Measurements from ENCODE around the gene ADARB2. TPM values are rescaled to one million over a fixed set of nuclear protein-coding genes. Genes with fewer than 3 reads are reported as not detected.
A peak's percentile ranks its signal among the peaks of the same experiment; 100 is the strongest.

The ADARB2 gene
- total and polyA plus RNA-seq, 10 of the 15 experiments (the other 5 are each of a cell fraction or from before 2014, with no cell fraction given), result 0.02 to 4.1 (median 0.76) TPM

DNA sequence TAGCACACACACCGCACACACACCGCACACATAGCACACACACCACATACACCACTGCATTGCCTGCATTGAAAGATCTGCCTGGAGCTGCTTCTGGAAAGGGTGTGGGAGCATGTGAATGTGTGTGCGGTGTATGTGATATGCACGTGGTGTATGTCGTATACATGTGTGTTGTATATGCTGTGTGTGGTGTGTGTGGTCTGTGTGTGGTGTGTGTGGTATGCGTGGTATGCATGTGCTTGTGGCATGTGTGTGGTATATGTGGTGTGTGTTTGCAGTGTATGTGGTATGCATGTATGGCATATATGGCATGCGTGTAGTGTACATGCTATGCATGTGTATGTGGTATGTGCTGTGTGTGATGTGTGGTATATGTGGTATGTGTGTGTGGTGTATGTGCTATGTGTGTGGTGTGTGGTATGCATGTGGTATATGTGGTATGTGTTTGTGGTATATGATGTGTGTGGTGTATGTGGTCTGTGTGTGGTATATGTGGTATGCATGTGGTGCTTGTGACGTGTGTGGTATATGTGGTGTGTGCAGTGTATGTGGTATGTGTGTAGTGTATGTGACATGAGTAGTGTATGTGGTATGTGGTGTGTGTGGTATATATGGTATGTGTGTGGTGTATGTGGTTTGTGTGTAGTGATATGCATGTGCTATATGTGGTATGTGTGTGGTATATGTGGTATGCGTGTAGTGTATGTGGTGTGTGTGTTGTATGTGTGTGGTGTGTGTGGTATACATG, 505.0 kb downstream of the ADARB2 start:
- CTCF ChIA-PET, result no interaction called here
- Histone ChIP-seq H3K4me2 (ENCODE audit: control insufficient read depth, insufficient read depth) (no peak overlapping the region), H3K9me3 (replicated peaks; ENCODE audit: control insufficient read depth, insufficient read depth, low read length) (no peaks in the 10 kb centered on the region), H4K20me1 (ENCODE audit: control insufficient read depth, insufficient read depth) (no peaks in the 10 kb centered on the region), H3K27me3 (replicated peaks in 1 of 2; ENCODE audit: control insufficient read depth in 2 of 2, insufficient read depth in 2 of 2, low read length in 1 of 2) (no peaks in the 10 kb centered on the region), H3K4me1 (ENCODE audit: control insufficient read depth, insufficient read depth, low read length) (no peaks in the 10 kb centered on the region), H3K79me2 (ENCODE audit: control insufficient read depth, insufficient read depth, low read length) (no peaks in the 10 kb centered on the region), H3K9ac (ENCODE audit: control insufficient read depth, insufficient read depth, low read length) (no peak overlapping the region), H3K27ac (ENCODE audit: control insufficient read depth, insufficient read depth) (no peak overlapping the region), H2AFZ (ENCODE audit: control insufficient read depth, low read depth, low read length) (no peak overlapping the region), H3K36me3 (ENCODE audit: control insufficient read depth in 2 of 2, insufficient read depth in 2 of 2, low read length in 1 of 2) (no peaks in the 10 kb centered on the region), H3K4me3 (no peak overlapping the region)
- intact Hi-C loops (cut with micrococcal nuclease; ENCODE audit: unreplicated experiment) (no loop called here), in situ Hi-C loops (cut with MboI) (no loop called here)
- 65% methylated on average over 9 of the region's 9 CpGs for WGBS (ENCODE audit: insufficient coverage, insufficient replicate concordance, low lambda C conversion rate, missing lambda C conversion rate)
- no peak for FAIRE-seq
- RAD21 ChIA-PET (ENCODE audit: unreplicated experiment), result no interaction called here
- POLR2A ChIA-PET, result no interaction called here
- ATAC-seq, result no peak
- no TSS peak for BruUV-seq (replicated peaks)
- DNase-seq (ENCODE audit: low read depth, low spot score), result no peak
- SMC1A ChIA-PET (ENCODE audit: uncharacterized antibody, unreplicated experiment), result no interaction called here
- no peak for TF ChIP-seq ETV6 (conservative IDR thresholded peaks at IDR 0.05 in 1 of 2, IDR thresholded peaks at IDR 0.05 in 1 of 2; ENCODE audit: borderline replicate concordance in 1 of 2, low read depth in 1 of 2)
- no peak for TF ChIP-seq RFX5 (IDR thresholded peaks at IDR 0.05; ENCODE audit: low read depth, low read length)
- TF ChIP-seq SPI1 (IDR thresholded peaks at IDR 0.05; ENCODE audit: borderline replicate concordance, insufficient read depth, low read depth, low read length), result no peak
- no peak for TF ChIP-seq POU2F2 (IDR thresholded peaks at IDR 0.05; ENCODE audit: borderline replicate concordance, low read depth, low read length)
- TF ChIP-seq, protein P1, sequence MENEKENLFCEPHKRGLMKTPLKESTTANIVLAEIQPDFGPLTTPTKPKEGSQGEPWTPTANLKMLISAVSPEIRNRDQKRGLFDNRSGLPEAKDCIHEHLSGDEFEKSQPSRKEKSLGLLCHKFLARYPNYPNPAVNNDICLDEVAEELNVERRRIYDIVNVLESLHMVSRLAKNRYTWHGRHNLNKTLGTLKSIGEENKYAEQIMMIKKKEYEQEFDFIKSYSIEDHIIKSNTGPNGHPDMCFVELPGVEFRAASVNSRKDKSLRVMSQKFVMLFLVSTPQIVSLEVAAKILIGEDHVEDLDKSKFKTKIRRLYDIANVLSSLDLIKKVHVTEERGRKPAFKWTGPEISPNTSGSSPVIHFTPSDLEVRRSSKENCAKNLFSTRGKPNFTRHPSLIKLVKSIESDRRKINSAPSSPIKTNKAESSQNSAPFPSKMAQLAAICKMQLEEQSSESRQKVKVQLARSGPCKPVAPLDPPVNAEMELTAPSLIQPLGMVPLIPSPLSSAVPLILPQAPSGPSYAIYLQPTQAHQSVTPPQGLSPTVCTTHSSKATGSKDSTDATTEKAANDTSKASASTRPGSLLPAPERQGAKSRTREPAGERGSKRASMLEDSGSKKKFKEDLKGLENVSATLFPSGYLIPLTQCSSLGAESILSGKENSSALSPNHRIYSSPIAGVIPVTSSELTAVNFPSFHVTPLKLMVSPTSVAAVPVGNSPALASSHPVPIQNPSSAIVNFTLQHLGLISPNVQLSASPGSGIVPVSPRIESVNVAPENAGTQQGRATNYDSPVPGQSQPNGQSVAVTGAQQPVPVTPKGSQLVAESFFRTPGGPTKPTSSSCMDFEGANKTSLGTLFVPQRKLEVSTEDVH (IDR thresholded peaks at IDR 0.05; ENCODE audit: low read depth, partially characterized antibody), result no peak
- TF ChIP-seq IKZF2 (IDR thresholded peaks at IDR 0.05), result peak; percentile 18 to 35; a peak in 1 of 4 replicates
- TF ChIP-seq SIX5 (IDR thresholded peaks at IDR 0.05; ENCODE audit: low read depth, low read length, severe bottlenecking), result no peak
- peak; percentile 39; the same call in 1 of the 2 replicates for TF ChIP-seq NBN (IDR thresholded peaks at IDR 0.05)
- TF ChIP-seq, protein P2, sequence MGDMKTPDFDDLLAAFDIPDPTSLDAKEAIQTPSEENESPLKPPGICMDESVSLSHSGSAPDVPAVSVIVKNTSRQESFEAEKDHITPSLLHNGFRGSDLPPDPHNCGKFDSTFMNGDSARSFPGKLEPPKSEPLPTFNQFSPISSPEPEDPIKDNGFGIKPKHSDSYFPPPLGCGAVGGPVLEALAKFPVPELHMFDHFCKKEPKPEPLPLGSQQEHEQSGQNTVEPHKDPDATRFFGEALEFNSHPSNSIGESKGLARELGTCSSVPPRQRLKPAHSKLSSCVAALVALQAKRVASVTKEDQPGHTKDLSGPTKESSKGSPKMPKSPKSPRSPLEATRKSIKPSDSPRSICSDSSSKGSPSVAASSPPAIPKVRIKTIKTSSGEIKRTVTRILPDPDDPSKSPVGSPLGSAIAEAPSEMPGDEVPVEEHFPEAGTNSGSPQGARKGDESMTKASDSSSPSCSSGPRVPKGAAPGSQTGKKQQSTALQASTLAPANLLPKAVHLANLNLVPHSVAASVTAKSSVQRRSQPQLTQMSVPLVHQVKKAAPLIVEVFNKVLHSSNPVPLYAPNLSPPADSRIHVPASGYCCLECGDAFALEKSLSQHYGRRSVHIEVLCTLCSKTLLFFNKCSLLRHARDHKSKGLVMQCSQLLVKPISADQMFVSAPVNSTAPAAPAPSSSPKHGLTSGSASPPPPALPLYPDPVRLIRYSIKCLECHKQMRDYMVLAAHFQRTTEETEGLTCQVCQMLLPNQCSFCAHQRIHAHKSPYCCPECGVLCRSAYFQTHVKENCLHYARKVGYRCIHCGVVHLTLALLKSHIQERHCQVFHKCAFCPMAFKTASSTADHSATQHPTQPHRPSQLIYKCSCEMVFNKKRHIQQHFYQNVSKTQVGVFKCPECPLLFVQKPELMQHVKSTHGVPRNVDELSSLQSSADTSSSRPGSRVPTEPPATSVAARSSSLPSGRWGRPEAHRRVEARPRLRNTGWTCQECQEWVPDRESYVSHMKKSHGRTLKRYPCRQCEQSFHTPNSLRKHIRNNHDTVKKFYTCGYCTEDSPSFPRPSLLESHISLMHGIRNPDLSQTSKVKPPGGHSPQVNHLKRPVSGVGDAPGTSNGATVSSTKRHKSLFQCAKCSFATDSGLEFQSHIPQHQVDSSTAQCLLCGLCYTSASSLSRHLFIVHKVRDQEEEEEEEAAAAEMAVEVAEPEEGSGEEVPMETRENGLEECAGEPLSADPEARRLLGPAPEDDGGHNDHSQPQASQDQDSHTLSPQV (IDR thresholded peaks at IDR 0.05), result no peak
- no peak for TF ChIP-seq POLR2AphosphoS5 (IDR thresholded peaks at IDR 0.05; ENCODE audit: low read length)
- no peak for TF ChIP-seq NFXL1 (IDR thresholded peaks at IDR 0.05; ENCODE audit: borderline replicate concordance)
- TF ChIP-seq BCL11A (IDR thresholded peaks at IDR 0.05; ENCODE audit: low read depth, low read length), result no peak
- TF ChIP-seq, protein P3, sequence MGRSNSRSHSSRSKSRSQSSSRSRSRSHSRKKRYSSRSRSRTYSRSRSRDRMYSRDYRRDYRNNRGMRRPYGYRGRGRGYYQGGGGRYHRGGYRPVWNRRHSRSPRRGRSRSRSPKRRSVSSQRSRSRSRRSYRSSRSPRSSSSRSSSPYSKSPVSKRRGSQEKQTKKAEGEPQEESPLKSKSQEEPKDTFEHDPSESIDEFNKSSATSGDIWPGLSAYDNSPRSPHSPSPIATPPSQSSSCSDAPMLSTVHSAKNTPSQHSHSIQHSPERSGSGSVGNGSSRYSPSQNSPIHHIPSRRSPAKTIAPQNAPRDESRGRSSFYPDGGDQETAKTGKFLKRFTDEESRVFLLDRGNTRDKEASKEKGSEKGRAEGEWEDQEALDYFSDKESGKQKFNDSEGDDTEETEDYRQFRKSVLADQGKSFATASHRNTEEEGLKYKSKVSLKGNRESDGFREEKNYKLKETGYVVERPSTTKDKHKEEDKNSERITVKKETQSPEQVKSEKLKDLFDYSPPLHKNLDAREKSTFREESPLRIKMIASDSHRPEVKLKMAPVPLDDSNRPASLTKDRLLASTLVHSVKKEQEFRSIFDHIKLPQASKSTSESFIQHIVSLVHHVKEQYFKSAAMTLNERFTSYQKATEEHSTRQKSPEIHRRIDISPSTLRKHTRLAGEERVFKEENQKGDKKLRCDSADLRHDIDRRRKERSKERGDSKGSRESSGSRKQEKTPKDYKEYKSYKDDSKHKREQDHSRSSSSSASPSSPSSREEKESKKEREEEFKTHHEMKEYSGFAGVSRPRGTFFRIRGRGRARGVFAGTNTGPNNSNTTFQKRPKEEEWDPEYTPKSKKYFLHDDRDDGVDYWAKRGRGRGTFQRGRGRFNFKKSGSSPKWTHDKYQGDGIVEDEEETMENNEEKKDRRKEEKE (IDR thresholded peaks at IDR 0.05), result no peak
- TF ChIP-seq ZNF384 (IDR thresholded peaks at IDR 0.05; ENCODE audit: borderline replicate concordance, low read depth, low read length), result no peak

Measured in GM12878 (cell line).